Right lobe of liver (tissue), 6 donors: Measurements from ENCODE around the gene RRP8. TPM values are rescaled to one million over a fixed set of nuclear protein-coding genes. Genes with fewer than 3 reads are reported as not detected.
A peak's percentile ranks its signal among the peaks of the same experiment; 100 is the strongest.

Experiments
- ATAC-seq, 4 donors: fragments of 200-7000 bp; cut with Tn5 transposase; one replicate each; pipeline ENCODE4 v1.9.1; 2020; ENCODE audit warnings: mild to moderate bottlenecking in 4 of 4, moderate library complexity in 4 of 4
- DNase-seq, 3 donors: peaks; one replicate each; pipeline ENCODE4 v3.0.0-alpha.2; 2020
- H3K27ac ChIP-seq, 3 donors: fragments of 200-600 bp; one replicate each; pipeline ENCODE4 v1.8.0; 2022
- H3K27me3 ChIP-seq, 2 donors: fragments of 200-600 bp; one replicate each; pipeline ENCODE4 v1.8.0; 2022
- H3K36me3 ChIP-seq, 4 donors: fragments of 200-600 bp; sonication (generic) in 1 of 4; one replicate each; pipeline versions ENCODE4 v1.5.1 to v1.8.0; 2017 to 2022; ENCODE audit warnings: control low read depth in 1 of 4
- H3K4me1 ChIP-seq, 4 donors: fragments of 200-600 bp; sonication (generic) in 1 of 4; one replicate each; pipeline versions ENCODE4 v1.5.1 to v1.8.0; 2017 to 2022; ENCODE audit warnings: control low read depth in 1 of 4
- H3K4me3 ChIP-seq, 3 donors: fragments of 200-600 bp; one replicate each; pipeline ENCODE4 v1.8.0; 2022
- H3K9me3 ChIP-seq, 4 donors: fragments of 200-600 bp; sonication (generic) in 1 of 4; one replicate each; pipeline versions ENCODE4 v1.5.1 to v1.8.0; 2017 to 2022; ENCODE audit warnings: control low read depth in 1 of 4
- POLR2A ChIP-seq: fragments of 450-650 bp; IDR thresholded peaks from one replicate; pipeline ENCODE4 v1.6.1; 2017; ENCODE audit warnings: antibody characterized with exemption, mild to moderate bottlenecking
- WGBS: methylation state at CpG from one replicate; pipeline ENCODE4 v1.1.6; 2018; ENCODE audit warnings: low coverage, low lambda C conversion rate; ENCODE audit not compliant: insufficient coverage; ENCODE audit errors: missing lambda C conversion rate; 5-methylcytosine and 5-hydroxymethylcytosine counted together
- intact Hi-C, 2 donors: fragments of 100-400 bp; cut with DNase I; formaldehyde crosslinking; loops; one replicate each; pipeline versions ENCODE4 v1.11.2 to v1.14.1; 2022
- total RNA-seq, 6 experiments: library from RNA; depleted of rRNA in 2 of 6; stranded (reverse); fragments of >200 nt in 2 of 6; fragmentation: NEBNext Ultra II Directional in 3 of 6; extraction: Animal tissue kit (Norgen Biotek cat#: 25700) in 3 of 6; gene quantifications; one replicate each; pipeline versions ENCODE4 v1.1.0 to v1.2.4, GENCODE V29; 2016 to 2023
- TF ChIP-seq, protein P1 (sequence below), 4 donors: fragments of 200-600 bp in 3 of 4; fragments of 450-650 bp in 1 of 4; IDR thresholded peaks; one replicate each; pipeline versions ENCODE4 v1.5.1 to v1.8.0; 2016 to 2022; ENCODE audit warnings: antibody characterized with exemption in 4 of 4, mild to moderate bottlenecking in 2 of 4
- donor health status: DM: no; HTN: yes; CAD: no.
- donor health status: DM: no; HTN: no; CAD: no.
- donor health status: DM: no; HTN: no; CAD: no.
- donor health status: DM: no; HTN: yes; CAD: no.
- donor health status: DM: no; HTN: yes; CAD: no.

The RRP8 gene
- total RNA-seq, 6 experiments from 2014 or later, result 11.3 to 17.1 (median 14.2) TPM

DNA sequence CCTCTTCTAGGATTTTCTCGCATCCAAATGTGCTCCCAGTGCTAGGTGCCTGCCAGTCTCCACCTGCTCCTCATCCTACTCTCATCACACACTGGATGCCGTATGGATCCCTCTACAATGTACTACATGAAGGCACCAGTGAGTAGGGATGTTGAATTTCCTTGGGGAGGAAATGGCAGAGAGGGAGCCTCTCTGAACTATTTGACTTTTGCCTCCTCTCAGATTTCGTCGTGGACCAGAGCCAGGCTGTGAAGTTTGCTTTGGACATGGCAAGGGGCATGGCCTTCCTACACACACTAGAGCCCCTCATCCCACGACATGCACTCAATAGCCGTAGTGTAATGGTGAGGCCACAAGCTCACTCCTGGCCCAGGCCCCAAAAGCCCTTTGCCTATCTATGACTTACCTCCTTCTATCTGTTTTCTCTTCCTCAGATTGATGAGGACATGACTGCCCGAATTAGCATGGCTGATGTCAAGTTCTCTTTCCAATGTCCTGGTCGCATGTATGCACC, 6.1 kb upstream of the RRP8 start:
- TF ChIP-seq, protein P1, sequence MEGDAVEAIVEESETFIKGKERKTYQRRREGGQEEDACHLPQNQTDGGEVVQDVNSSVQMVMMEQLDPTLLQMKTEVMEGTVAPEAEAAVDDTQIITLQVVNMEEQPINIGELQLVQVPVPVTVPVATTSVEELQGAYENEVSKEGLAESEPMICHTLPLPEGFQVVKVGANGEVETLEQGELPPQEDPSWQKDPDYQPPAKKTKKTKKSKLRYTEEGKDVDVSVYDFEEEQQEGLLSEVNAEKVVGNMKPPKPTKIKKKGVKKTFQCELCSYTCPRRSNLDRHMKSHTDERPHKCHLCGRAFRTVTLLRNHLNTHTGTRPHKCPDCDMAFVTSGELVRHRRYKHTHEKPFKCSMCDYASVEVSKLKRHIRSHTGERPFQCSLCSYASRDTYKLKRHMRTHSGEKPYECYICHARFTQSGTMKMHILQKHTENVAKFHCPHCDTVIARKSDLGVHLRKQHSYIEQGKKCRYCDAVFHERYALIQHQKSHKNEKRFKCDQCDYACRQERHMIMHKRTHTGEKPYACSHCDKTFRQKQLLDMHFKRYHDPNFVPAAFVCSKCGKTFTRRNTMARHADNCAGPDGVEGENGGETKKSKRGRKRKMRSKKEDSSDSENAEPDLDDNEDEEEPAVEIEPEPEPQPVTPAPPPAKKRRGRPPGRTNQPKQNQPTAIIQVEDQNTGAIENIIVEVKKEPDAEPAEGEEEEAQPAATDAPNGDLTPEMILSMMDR (IDR thresholded peaks at IDR 0.05), result no peak
- no peak for TF ChIP-seq POLR2A
- H3K27ac ChIP-seq, result no peak overlapping the region
- intact Hi-C loops, result no loop called here
- ATAC-seq (no peak), DNase-seq (peak in 1 of 3 donors; percentile 41)
- H3K4me3 ChIP-seq, result no peak overlapping the region
- peaks cover 0 to 40% (median 12%) of the 10 kb centered on the region in 4 donors for H3K4me1 ChIP-seq
- WGBS, result 64% methylated on average over 7 of the region's 8 CpGs
- H3K27me3 ChIP-seq, result no peaks in the 10 kb centered on the region
- peaks cover 8 to 37% (median 19%) of the 10 kb centered on the region in 4 donors for H3K36me3 ChIP-seq
- H3K9me3 ChIP-seq, result no peaks in the 10 kb centered on the region

DNA sequence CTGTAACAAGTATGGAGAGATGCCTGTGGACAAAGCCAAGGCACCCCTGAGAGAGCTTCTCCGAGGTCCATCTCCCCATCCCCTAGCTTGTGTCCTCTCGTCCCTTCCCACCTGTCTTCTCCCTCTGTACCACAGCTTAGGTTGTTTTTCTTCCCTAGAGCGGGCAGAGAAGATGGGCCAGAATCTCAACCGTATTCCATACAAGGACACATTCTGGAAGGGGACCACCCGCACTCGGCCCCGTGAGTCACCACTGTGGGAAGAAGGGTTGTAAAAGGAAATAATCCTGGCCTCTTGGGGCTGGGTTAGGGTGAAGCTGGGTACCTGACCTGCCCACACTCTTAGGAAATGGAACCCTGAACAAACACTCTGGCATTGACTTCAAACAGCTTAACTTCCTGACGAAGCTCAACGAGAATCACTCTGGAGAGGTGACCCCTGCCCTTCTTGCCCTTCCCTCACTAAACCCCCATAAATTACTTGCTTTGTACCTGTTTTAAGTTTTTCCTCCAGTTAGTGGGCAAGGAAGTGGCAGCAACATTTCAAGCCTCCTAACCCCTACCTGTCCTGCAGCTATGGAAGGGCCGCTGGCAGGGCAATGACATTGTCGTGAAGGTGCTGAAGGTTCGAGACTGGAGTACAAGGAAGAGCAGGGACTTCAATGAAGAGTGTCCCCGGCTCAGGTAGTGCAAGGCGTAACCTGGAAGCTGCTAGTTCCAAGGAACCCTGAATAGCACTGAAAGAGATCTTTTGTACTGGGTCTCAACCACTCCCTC, 5.5 kb upstream of the RRP8 start:
- intact Hi-C loops, result no loop called here
- H3K27ac ChIP-seq, result no peak overlapping the region
- H3K9me3 ChIP-seq, result no peaks in the 10 kb centered on the region
- no peak overlapping the region for H3K4me3 ChIP-seq
- ATAC-seq (no peak), DNase-seq (peak in 1 of 3 donors; percentile 40)
- H3K27me3 ChIP-seq, result no peaks in the 10 kb centered on the region
- H3K36me3 ChIP-seq, result peaks cover 8 to 37% (median 19%) of the 10 kb centered on the region in 4 donors
- 88% methylated on average over 13 of the region's 14 CpGs for WGBS
- TF ChIP-seq, protein P1 (IDR thresholded peaks at IDR 0.05), result no peak
- TF ChIP-seq POLR2A, result no peak
- H3K4me1 ChIP-seq, result peaks cover 0 to 42% (median 12%) of the 10 kb centered on the region in 4 donors

DNA sequence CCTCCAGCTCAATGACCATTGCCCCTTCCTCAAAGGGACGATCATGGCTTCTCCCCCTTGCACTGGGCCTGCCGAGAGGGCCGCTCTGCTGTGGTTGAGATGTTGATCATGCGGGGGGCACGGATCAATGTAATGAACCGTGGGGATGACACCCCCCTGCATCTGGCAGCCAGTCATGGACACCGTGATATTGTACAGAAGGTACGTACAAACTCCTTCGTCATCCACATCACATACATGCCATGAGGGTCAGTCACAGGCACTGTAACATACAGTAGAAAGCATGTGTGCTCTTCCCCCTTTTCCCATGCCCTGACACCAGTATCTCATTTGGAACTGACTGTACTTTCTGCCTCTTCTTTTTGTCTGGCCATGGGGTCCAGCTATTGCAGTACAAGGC, 4.6 kb upstream of the RRP8 start:
- peaks cover 0 to 41% (median 11%) of the 10 kb centered on the region in 4 donors for H3K4me1 ChIP-seq
- intact Hi-C loops, result no loop called here
- no peak for TF ChIP-seq POLR2A
- TF ChIP-seq, protein P1 (IDR thresholded peaks at IDR 0.05), result no peak

DNA sequence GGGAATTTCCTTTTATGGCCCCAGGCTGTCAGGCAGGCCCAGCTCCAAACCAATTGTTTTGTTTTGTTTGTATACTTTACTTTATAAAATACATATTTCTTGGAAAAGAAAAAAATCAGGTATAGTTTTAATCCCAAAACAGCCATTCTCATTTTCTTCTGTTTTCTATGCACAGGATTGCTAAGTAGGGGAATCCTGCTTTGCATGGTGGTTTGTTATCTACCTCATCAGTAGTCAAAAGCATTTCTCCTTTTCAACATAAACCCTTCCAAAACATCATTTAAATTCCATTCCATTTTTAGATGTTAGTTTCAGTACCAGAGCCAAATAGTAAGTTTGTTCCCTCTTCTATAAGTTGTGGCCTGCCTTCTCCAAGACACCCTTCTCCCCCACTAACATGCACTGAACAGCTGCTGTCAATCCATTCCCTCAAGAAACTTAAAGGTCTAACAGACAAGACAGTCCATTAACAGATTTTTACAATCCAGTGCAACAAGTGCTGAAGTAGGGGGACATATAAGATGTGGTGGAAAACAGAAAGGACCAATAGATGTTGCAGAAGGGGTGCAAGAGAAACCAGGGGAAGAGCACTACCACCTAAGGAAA, 3.9 kb upstream of the RRP8 start:
- Histone ChIP-seq H3K4me3 (no peak overlapping the region), H3K9me3 (no peaks in the 10 kb centered on the region), H3K4me1 (peaks cover 0 to 42% (median 12%) of the 10 kb centered on the region in 4 donors), H3K36me3 (peaks cover 8 to 37% (median 19%) of the 10 kb centered on the region in 4 donors), H3K27me3 (no peaks in the 10 kb centered on the region), H3K27ac (peak overlapping the region; percentile 55 to 91 (median 58))
- intact Hi-C loops, result no loop called here
- TF ChIP-seq, protein P1 (IDR thresholded peaks at IDR 0.05), result no peak
- peak; percentile 49 for TF ChIP-seq POLR2A
- DNase-seq (no peak), ATAC-seq (no peak)

More for the DNA sequence above, 4.6 kb upstream of the RRP8 start:
- DNase-seq (peak in 1 of 3 donors; percentile 41), ATAC-seq (no peak)
- H3K27me3 ChIP-seq, result no peaks in the 10 kb centered on the region
- WGBS, result 87% methylated on average over 9 of the region's 9 CpGs
- H3K27ac ChIP-seq, result peak overlapping the region in 1 of 3 donors; percentile 91
- H3K4me3 ChIP-seq, result no peak overlapping the region
- H3K36me3 ChIP-seq, result peaks cover 8 to 37% (median 19%) of the 10 kb centered on the region in 4 donors
- H3K9me3 ChIP-seq, result no peaks in the 10 kb centered on the region
